ENCODE data around the gene DDR1.
"Not testable (repeated sequence)": the region's sequence is repeated elsewhere in the genome, so short reads cannot be mapped to it uniquely, and the experiment has no call there.

DDR1 gene

GRCh38 chr6:30922447-30922852 lies 38.1 kb downstream of the DDR1 start:
- DNase-seq, result no peak

- DNase-seq, result not testable (repeated sequence)
These were observed 39.8 kb downstream of the DDR1 start for GRCh38 chr6:30924040-30924627.

- DNase-seq, result no peak
These were observed 42.3 kb downstream of the DDR1 start for GRCh38 chr6:30926644-30927043.

GRCh38 chr6:30927080-30927479 lies 42.8 kb downstream of the DDR1 start:
- not testable (repeated sequence) for DNase-seq

GRCh38 chr6:30928677-30929076 lies 44.4 kb downstream of the DDR1 start:
- no peak for DNase-seq

GRCh38 chr6:30930506-30930905 lies 46.2 kb downstream of the DDR1 start:
- DNase-seq, result no peak

GRCh38 chr6:30931272-30931671 lies 47.0 kb downstream of the DDR1 start:
- no peak for DNase-seq

GRCh38 chr6:30931969-30932645 lies 47.8 kb downstream of the DDR1 start, which contains the start of gene SFTA2:
SFTA2 (minus strand) TSS chr6:30932170; CDS start chr6:30932096, 74 bp downstream.
- no peak for DNase-seq

- DNase-seq, result no peak
These were observed 48.5 kb downstream of the DDR1 start for GRCh38 chr6:30932665-30933365.

- DNase-seq, result no peak
These were observed 50.7 kb downstream of the DDR1 start for GRCh38 chr6:30935018-30935417.

- no peak for DNase-seq
These were observed 52.9 kb downstream of the DDR1 start for GRCh38 chr6:30937265-30937664.

- DNase-seq, result no peak
These were observed 54.4 kb downstream of the DDR1 start for GRCh38 chr6:30938730-30939129.

- no peak for DNase-seq
These were observed 55.2 kb downstream of the DDR1 start for GRCh38 chr6:30939473-30939872.

- DNase-seq, result no peak
These were observed 56.2 kb downstream of the DDR1 start, which contains the start of gene MUCL3 for GRCh38 chr6:30940361-30940986. MUCL3 (plus strand) TSS chr6:30940973; CDS start chr6:30941000, 27 bp downstream.

- DNase-seq, result no peak
These were observed 58.2 kb downstream of the DDR1 start for GRCh38 chr6:30942338-30943060.

- no peak for DNase-seq
These were observed 59.7 kb downstream of the DDR1 start for GRCh38 chr6:30944051-30944450.

GRCh38 chr6:30945281-30945680 lies 61.0 kb downstream of the DDR1 start:
- DNase-seq, result no peak

GRCh38 chr6:30947231-30947630 lies 62.9 kb downstream of the DDR1 start:
- no peak for DNase-seq

- DNase-seq, result no peak
These were observed 64.5 kb downstream of the DDR1 start for GRCh38 chr6:30948811-30949210.
